ENCODE results near the gene CEACAM18.

DNA sequence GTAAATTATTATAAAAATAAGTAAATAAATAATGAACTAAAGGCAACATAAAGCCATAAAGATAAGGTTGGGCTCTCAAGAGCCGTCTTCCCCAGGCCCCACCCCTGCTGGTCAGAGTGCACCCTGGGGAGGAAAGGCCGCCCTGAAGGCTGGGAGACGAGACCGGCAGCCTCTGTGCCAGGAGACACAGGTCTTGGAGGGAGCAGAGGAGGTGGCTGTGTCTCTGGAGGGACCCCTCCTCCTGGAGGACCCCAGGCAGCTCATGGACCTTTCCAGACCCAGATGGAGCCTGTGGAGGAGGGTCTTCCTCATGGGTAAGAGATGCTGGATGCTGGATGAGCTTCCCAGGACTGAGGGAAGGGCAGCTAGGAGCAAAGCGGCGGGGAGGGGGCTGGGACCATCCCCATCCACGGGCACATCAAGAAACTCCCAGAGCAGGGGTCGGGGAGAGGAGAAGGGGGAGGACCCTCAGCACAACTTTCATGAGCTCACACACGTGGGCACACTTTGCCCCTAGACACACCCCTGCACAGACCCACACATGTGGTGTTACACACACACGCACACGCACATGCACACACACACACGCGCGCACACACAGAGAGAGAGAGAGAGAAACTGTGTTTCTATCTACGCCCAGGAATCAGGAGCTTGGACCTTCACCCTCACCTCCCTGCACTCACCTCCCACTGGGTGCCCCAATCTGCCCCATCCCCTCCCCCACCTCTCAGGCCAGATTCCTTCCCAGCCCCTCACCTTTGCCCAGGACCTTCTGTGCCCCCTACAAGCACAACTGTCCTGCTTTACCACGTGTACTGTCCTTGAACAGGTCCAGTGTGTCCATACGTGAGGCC, at the start of gene CEACAM18:
- TF ChIP-seq EZH2 (IDR thresholded peaks at IDR 0.05; ENCODE audit: borderline replicate concordance, low read depth, low read length, severe bottlenecking), result no peak
- TF ChIP-seq, protein P1, sequence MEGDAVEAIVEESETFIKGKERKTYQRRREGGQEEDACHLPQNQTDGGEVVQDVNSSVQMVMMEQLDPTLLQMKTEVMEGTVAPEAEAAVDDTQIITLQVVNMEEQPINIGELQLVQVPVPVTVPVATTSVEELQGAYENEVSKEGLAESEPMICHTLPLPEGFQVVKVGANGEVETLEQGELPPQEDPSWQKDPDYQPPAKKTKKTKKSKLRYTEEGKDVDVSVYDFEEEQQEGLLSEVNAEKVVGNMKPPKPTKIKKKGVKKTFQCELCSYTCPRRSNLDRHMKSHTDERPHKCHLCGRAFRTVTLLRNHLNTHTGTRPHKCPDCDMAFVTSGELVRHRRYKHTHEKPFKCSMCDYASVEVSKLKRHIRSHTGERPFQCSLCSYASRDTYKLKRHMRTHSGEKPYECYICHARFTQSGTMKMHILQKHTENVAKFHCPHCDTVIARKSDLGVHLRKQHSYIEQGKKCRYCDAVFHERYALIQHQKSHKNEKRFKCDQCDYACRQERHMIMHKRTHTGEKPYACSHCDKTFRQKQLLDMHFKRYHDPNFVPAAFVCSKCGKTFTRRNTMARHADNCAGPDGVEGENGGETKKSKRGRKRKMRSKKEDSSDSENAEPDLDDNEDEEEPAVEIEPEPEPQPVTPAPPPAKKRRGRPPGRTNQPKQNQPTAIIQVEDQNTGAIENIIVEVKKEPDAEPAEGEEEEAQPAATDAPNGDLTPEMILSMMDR (IDR thresholded peaks at IDR 0.05; ENCODE audit: extremely low read depth in 1 of 2, insufficient read depth in 1 of 2, low read depth in 1 of 2, low read length in 2 of 2), result no peak
- no peak for TF ChIP-seq POLR2A (IDR thresholded peaks at IDR 0.05; ENCODE audit: low read depth, low read length)
- TF ChIP-seq, protein P2, sequence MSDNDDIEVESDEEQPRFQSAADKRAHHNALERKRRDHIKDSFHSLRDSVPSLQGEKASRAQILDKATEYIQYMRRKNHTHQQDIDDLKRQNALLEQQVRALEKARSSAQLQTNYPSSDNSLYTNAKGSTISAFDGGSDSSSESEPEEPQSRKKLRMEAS (IDR thresholded peaks at IDR 0.05; ENCODE audit: insufficient read depth, insufficient read length), result no peak
- TF ChIP-seq JUN (IDR thresholded peaks at IDR 0.05; ENCODE audit: borderline replicate concordance, insufficient read depth, insufficient read length, low read depth), result no peak
- TF ChIP-seq MYC (IDR thresholded peaks at IDR 0.05; ENCODE audit: low read depth, low read length), result no peak
- TF ChIP-seq POLR2AphosphoS5 (IDR thresholded peaks at IDR 0.05; ENCODE audit: insufficient read depth, low read depth, low read length), result no peak
- TF ChIP-seq FOS (IDR thresholded peaks at IDR 0.05; ENCODE audit: borderline replicate concordance, insufficient read depth, low read length), result no peak
- TF ChIP-seq GATA2 (IDR thresholded peaks at IDR 0.05; ENCODE audit: insufficient read depth, insufficient read length, low read depth, low read length), result no peak
